Endothelial cell of umbilical vein (primary cell): ENCODE data around the gene CD40. TPM values are rescaled to one million over a fixed set of nuclear protein-coding genes. Genes with fewer than 3 reads are reported as not detected.

Experiments used
- BruUV-seq: library from RNA; stranded (reverse); fragments of 400-500 nt; replicated peaks from 2 replicates; lab custom pipeline; 2021; lab: Mats Ljungman, UMichigan
- CTCF ChIA-PET: fragments of 300-600, 350-600 bp; sonication (Branson Sonifier 250); formaldehyde crosslinking; loops from one replicate; lab custom pipeline; 2021; ENCODE audit warnings: antibody characterized with exemption, inconsistent platforms; lab: Charles Lee
- POLR2A ChIA-PET: fragments of 300-600, 350-600 bp; sonication (Branson Sonifier 250); formaldehyde crosslinking; loops from one replicate; lab custom pipeline; 2021; ENCODE audit warnings: antibody characterized with exemption, inconsistent platforms; lab: Charles Lee
- DNase-seq: peaks from one replicate; pipeline ENCODE4 v3.0.0-alpha.2; 2011; ENCODE audit warnings: low read depth, low spot score
- FAIRE-seq: peaks from 2 replicates; lab custom pipeline; 2011; peaks lifted over from hg19 to GRCh38; lab: Jason Lieb, UNC
- H2AFZ ChIP-seq: 2 replicates; pipeline ENCODE4 v1.6.0; 2012; ENCODE audit warnings: low read depth, low read length, control low read depth, inconsistent platforms
- H3K27ac ChIP-seq: 2 replicates; pipeline ENCODE4 v1.5.1; 2011; ENCODE audit warnings: low read depth, mild to moderate bottlenecking, control low read depth, low read length, moderate library complexity; ENCODE audit not compliant: insufficient read depth
- H3K27me3 ChIP-seq, 2 experiments: 2 replicates each; pipeline versions ENCODE4 v1.6.0 to v1.6.1; 2011; ENCODE audit warnings: low read length in 2 of 2, mixed read lengths in 1 of 2; ENCODE audit not compliant: control insufficient read depth in 2 of 2, insufficient read depth in 2 of 2
- H3K36me3 ChIP-seq, 2 experiments: 2 replicates in 1 of 2; 3 replicates in 1 of 2; pipeline ENCODE4 v1.5.1; 2011; ENCODE audit warnings: low read length in 2 of 2, mild to moderate bottlenecking in 1 of 2, moderate library complexity in 1 of 2; ENCODE audit not compliant: control insufficient read depth in 2 of 2, insufficient read depth in 2 of 2; ENCODE audit errors: extremely low read depth in 1 of 2
- H3K4me1 ChIP-seq: 3 replicates; pipeline ENCODE4 v1.5.1; 2011; ENCODE audit warnings: mild to moderate bottlenecking, low read length; ENCODE audit not compliant: control insufficient read depth, insufficient read depth; ENCODE audit errors: extremely low read depth
- H3K4me2 ChIP-seq: 2 replicates; pipeline ENCODE4 v1.6.1; 2011; ENCODE audit warnings: low read length, control low read depth, mixed read lengths; ENCODE audit not compliant: insufficient read depth
- H3K4me3 ChIP-seq, 3 experiments: fragments of 200-600 bp in 1 of 3; sonication (generic), shearing (Covaris generic) in 1 of 3; replicated peaks in 1 of 3; 2 replicates each; pipeline ENCODE4 v1.5.1; 2011 to 2016; ENCODE audit warnings: control low read depth in 3 of 3, low read length in 3 of 3, mild to moderate bottlenecking in 2 of 3, inconsistent platforms in 1 of 3, low read depth in 1 of 3, moderate library complexity in 1 of 3; ENCODE audit not compliant: insufficient read depth in 1 of 3
- H3K79me2 ChIP-seq: 2 replicates; pipeline ENCODE4 v1.6.0; 2012; ENCODE audit warnings: low read length, inconsistent platforms; ENCODE audit not compliant: control insufficient read depth, insufficient read depth
- H3K9ac ChIP-seq: replicated peaks from 2 replicates; pipeline ENCODE3; 2011; ENCODE audit warnings: low read length, control low read depth; ENCODE audit not compliant: insufficient read depth; ENCODE audit errors: extremely low read depth
- H3K9me1 ChIP-seq: replicated peaks from 3 replicates; pipeline ENCODE4 v1.6.0; 2011; ENCODE audit warnings: mild to moderate bottlenecking, low read length; ENCODE audit not compliant: control insufficient read depth, insufficient read depth; ENCODE audit errors: extremely low read depth
- H3K9me3 ChIP-seq: replicated peaks from 2 replicates; pipeline ENCODE4 v1.5.1; 2012; ENCODE audit warnings: low read length, inconsistent platforms; ENCODE audit not compliant: control insufficient read depth, insufficient read depth
- H4K20me1 ChIP-seq: replicated peaks from 2 replicates; pipeline ENCODE3; 2011; ENCODE audit warnings: mild to moderate bottlenecking, low read length; ENCODE audit not compliant: control insufficient read depth, insufficient read depth; ENCODE audit errors: extremely low read depth
- CTCF ChIP-seq, 2 donors: IDR thresholded peaks; 1 replicate in 1 of 2; 2 replicates in 1 of 2; pipeline ENCODE4 v1.5.1; 2011; ENCODE audit warnings: low read length in 2 of 2, mild to moderate bottlenecking in 2 of 2, moderate library complexity in 2 of 2, control low read depth in 1 of 2, inconsistent platforms in 1 of 2, low read depth in 1 of 2; ENCODE audit not compliant: insufficient read depth in 1 of 2; ENCODE audit errors: extremely low read depth in 1 of 2
- EZH2 ChIP-seq: IDR thresholded peaks from 2 replicates; pipeline ENCODE4 v1.6.1; 2012; ENCODE audit warnings: borderline replicate concordance, low read depth, mild to moderate bottlenecking, moderate library complexity, low read length, inconsistent platforms; ENCODE audit not compliant: severe bottlenecking
- FOS ChIP-seq: IDR thresholded peaks from 2 replicates; pipeline ENCODE4 v1.6.1; 2011; ENCODE audit warnings: mild to moderate bottlenecking, low read length, moderate library complexity, borderline replicate concordance; ENCODE audit not compliant: insufficient read depth
- GATA2 ChIP-seq: IDR thresholded peaks from 2 replicates; pipeline ENCODE4 v1.7.0; 2011; ENCODE audit warnings: low read depth, mild to moderate bottlenecking, moderate library complexity, mixed read lengths, low read length; ENCODE audit not compliant: insufficient read length, insufficient read depth
- JUN ChIP-seq: IDR thresholded peaks from 2 replicates; pipeline ENCODE4 v1.6.1; 2011; ENCODE audit warnings: borderline replicate concordance, low read depth; ENCODE audit not compliant: insufficient read length, insufficient read depth
- MAX ChIP-seq: IDR thresholded peaks from 2 replicates; pipeline ENCODE4 v1.6.1; 2011; ENCODE audit not compliant: insufficient read depth, insufficient read length
- MYC ChIP-seq: IDR thresholded peaks from one replicate; pipeline ENCODE4 v1.6.1; 2011; ENCODE audit warnings: mild to moderate bottlenecking, low read depth, low read length
- POLR2A ChIP-seq: IDR thresholded peaks from 2 replicates; pipeline ENCODE4 v1.6.1; 2012; ENCODE audit warnings: low read depth, mild to moderate bottlenecking, control low read depth, low read length
- POLR2AphosphoS5 ChIP-seq: IDR thresholded peaks from 2 replicates; pipeline ENCODE4 v1.6.1; 2012; ENCODE audit warnings: low read depth, mild to moderate bottlenecking, control low read depth, low read length, moderate library complexity; ENCODE audit not compliant: insufficient read depth
- dilution Hi-C: fragments of 300-500 bp; cut with MboI; formaldehyde crosslinking; loops from one replicate; pipeline ENCODE4 v1.15.0; 2019; ENCODE audit warnings: low sequenced_read_pairs; ENCODE audit not compliant: extremely low pct_ligation_motif_present
- intact Hi-C: fragments of 100-400 bp; cut with micrococcal nuclease; formaldehyde crosslinking; loops from one replicate; pipeline ENCODE4 v1.10.0; 2022
- polyA plus RNA-seq, 4 experiments: library from polyadenylated mRNA; depleted of rRNA in 3 of 4; stranded (reverse) in 3 of 4; unstranded in 1 of 4; fragments of >200 nt; gene quantifications; 2 replicates each; pipeline versions ENCODE4 v1.2.1 to v1.2.3, GENCODE V29; 2011 to 2012; ENCODE audit warnings: missing spikeins in 1 of 4
- total RNA-seq: library from RNA; stranded (reverse); gene quantifications from 2 replicates; pipeline ENCODE4 v1.2.3, GENCODE V29; 2021

CD40 gene
- total and polyA plus RNA-seq, 2 donors (not counting 3 experiments of a cell fraction or from before 2014, with no cell fraction given): 36.6 to 38.3 TPM

GRCh38 chr20:46076806-46077205 lies 41.3 kb upstream of the CD40 start:
- intact Hi-C loops (no loop called here), dilution Hi-C loops (no loop called here)
- Histone ChIP-seq H4K20me1 (peaks cover 11% of the 10 kb centered on the region), H3K36me3 (peaks cover 12 to 23% of the 10 kb centered on the region in 2 experiments), H3K27ac (no peak overlapping the region), H3K9me1 (no peaks in the 10 kb centered on the region), H3K9ac (no peak overlapping the region), H3K79me2 (peaks cover 27% of the 10 kb centered on the region), H3K27me3 (no peaks in the 10 kb centered on the region), H3K4me3 (no peak overlapping the region), H3K4me1 (no peaks in the 10 kb centered on the region), H3K4me2 (no peak overlapping the region), H2AFZ (no peak overlapping the region), H3K9me3 (no peaks in the 10 kb centered on the region)
- DNase-seq: no peak
- CTCF ChIA-PET: interaction anchor here (0.6 to 1.2 kb wide), 3 partner anchors 11 to 54 kb away, joined by 4 read pairs; no protein-coding TSS in a partner anchor
- no TSS peak for BruUV-seq
- POLR2A ChIA-PET: no interaction called here
- TF ChIP-seq POLR2A (no peak), CTCF (IDR thresholded peaks at IDR 0.05; ENCODE audit: extremely low read depth in 1 of 2, insufficient read depth in 1 of 2, low read depth in 1 of 2, low read length in 2 of 2) (no peak), GATA2 (no peak), MAX (no peak), MYC (no peak), POLR2AphosphoS5 (no peak), FOS (no peak), JUN (no peak), EZH2 (no peak)
- no peak for FAIRE-seq
